Peyer's patch (tissue), 4 donors: Measurements from ENCODE around the gene ESYT2. TPM values are rescaled to one million over a fixed set of nuclear protein-coding genes. Genes with fewer than 3 reads are reported as not detected.
"Not testable (repeated sequence)": the region's sequence is repeated elsewhere in the genome, so short reads cannot be mapped to it uniquely, and the experiment has no call there.

ENCODE experiments used
- DNase-seq, 3 donors: peaks; one replicate each; pipeline ENCODE4 v3.0.0-alpha.2; 2017 to 2019
- H3K27ac ChIP-seq, 4 donors: fragments of 200-600 bp; sonication (generic); one replicate each; pipeline ENCODE4 v1.5.1; 2016 to 2019
- H3K27me3 ChIP-seq, 2 donors: fragments of 200-600 bp; sonication (generic); one replicate each; pipeline ENCODE4 v1.5.1; 2019
- H3K36me3 ChIP-seq, 3 donors: fragments of 200-600 bp; sonication (generic); one replicate each; pipeline ENCODE4 v1.5.1; 2016 to 2019
- H3K4me1 ChIP-seq, 4 donors: fragments of 200-600 bp; sonication (generic); one replicate each; pipeline ENCODE4 v1.5.1; 2016 to 2019
- H3K4me3 ChIP-seq, 4 donors: fragments of 200-600 bp; sonication (generic); 1 replicate in 3 of 4; 2 replicates in 1 of 4; pipeline ENCODE4 v1.5.1; 2016 to 2019; ENCODE audit warnings: mild to moderate bottlenecking in 1 of 4
- H3K9me3 ChIP-seq, 4 donors: fragments of 200-600 bp; sonication (generic); one replicate each; pipeline ENCODE4 v1.5.1; 2016 to 2019; ENCODE audit warnings: mild to moderate bottlenecking in 1 of 4
- CTCF ChIP-seq, 6 experiments: fragments of 450-650 bp in 4 of 6; fragments of 200-600 bp in 2 of 6; sonication (generic) in 1 of 6; IDR thresholded peaks; one replicate each; pipeline ENCODE4 v1.5.1; 2017 to 2019; ENCODE audit warnings: antibody characterized with exemption in 6 of 6, mild to moderate bottlenecking in 3 of 6, moderate library complexity in 1 of 6
- POLR2A ChIP-seq, 2 donors: fragments of 450-650 bp; IDR thresholded peaks; one replicate each; pipeline ENCODE4 v1.5.1; 2017; ENCODE audit warnings: antibody characterized with exemption in 2 of 2, mild to moderate bottlenecking in 2 of 2, moderate library complexity in 2 of 2
- total RNA-seq, 4 donors: library from RNA; depleted of rRNA; stranded (reverse); fragments of >200 nt; gene quantifications; one replicate each; pipeline ENCODE4 v1.1.0, GENCODE V29; 2016

The ESYT2 gene
- total RNA-seq, 4 donors from 2014 or later = 53.6 to 137 (median 71.0) TPM

GRCh38 chr7:158704524-158705233, 124.6 kb downstream of the ESYT2 start, which contains the start of gene NCAPG2:
TSS of gene NCAPG2 (minus strand) at chr7:158704804. CDS start at chr7:158701899, 2,905 bp downstream.
- peaks cover 0 to 16% (median 0%) of the 10 kb centered on the region in 4 donors for H3K4me1 ChIP-seq
- H3K9me3 ChIP-seq = peaks cover 0 to 7% (median 0%) of the 10 kb centered on the region in 4 donors
- H3K27me3 ChIP-seq = no peaks in the 10 kb centered on the region
- no peaks in the 10 kb centered on the region for H3K36me3 ChIP-seq
- TF ChIP-seq CTCF (IDR thresholded peaks at IDR 0.05) = peak; percentile 31 to 81 (median 62)
- TF ChIP-seq POLR2A (IDR thresholded peaks at IDR 0.05) = peak; percentile 82 to 93
- peak within 1 kb of the TSS; percentile 81 to 95 (median 86) for H3K27ac ChIP-seq
- peak within 1 kb of the TSS; percentile 77 to 94 (median 82) for H3K4me3 ChIP-seq
- DNase-seq = peak; percentile 97 to 99 (median 99)

GRCh38 chr7:158703679-158704523, 125.4 kb downstream of the ESYT2 start:
- peak overlapping the region; percentile 77 to 94 (median 82) for H3K4me3 ChIP-seq
- not testable (repeated sequence) for H3K27me3 ChIP-seq, H3K36me3 ChIP-seq, DNase-seq, H3K9me3 ChIP-seq
- peak overlapping the region; percentile 81 to 95 (median 86) for H3K27ac ChIP-seq
- H3K4me1 ChIP-seq = peaks cover 0 to 16% (median 0%) of the 10 kb centered on the region in 4 donors

- TF ChIP-seq POLR2A (IDR thresholded peaks at IDR 0.05) (no peak), CTCF (IDR thresholded peaks at IDR 0.05) (no peak)
- H3K36me3 ChIP-seq = no peaks in the 10 kb centered on the region
These were observed 126.4 kb downstream of the ESYT2 start for GRCh38 chr7:158702944-158703343.

GRCh38 chr7:158702196-158702595, 127.1 kb downstream of the ESYT2 start:
- no peaks in the 10 kb centered on the region for H3K36me3 ChIP-seq
- no peak overlapping the region for H3K4me3 ChIP-seq
- H3K27me3 ChIP-seq = no peaks in the 10 kb centered on the region
- no peak overlapping the region for H3K27ac ChIP-seq
- no peak for TF ChIP-seq POLR2A (IDR thresholded peaks at IDR 0.05)
- no peak for TF ChIP-seq CTCF (IDR thresholded peaks at IDR 0.05)
- peaks cover 0 to 3% (median 0%) of the 10 kb centered on the region in 4 donors for H3K9me3 ChIP-seq
- DNase-seq = no peak
- peaks cover 0 to 16% (median 0%) of the 10 kb centered on the region in 4 donors for H3K4me1 ChIP-seq

More at GRCh38 chr7:158702944-158703343, 126.4 kb downstream of the ESYT2 start:
- peaks cover 0 to 16% (median 0%) of the 10 kb centered on the region in 4 donors for H3K4me1 ChIP-seq
- no peak overlapping the region for H3K4me3 ChIP-seq
- peaks cover 0 to 7% (median 0%) of the 10 kb centered on the region in 4 donors for H3K9me3 ChIP-seq
- no peak overlapping the region for H3K27ac ChIP-seq
- H3K27me3 ChIP-seq = no peaks in the 10 kb centered on the region
- no peak for DNase-seq

- no peak for TF ChIP-seq POLR2A (IDR thresholded peaks at IDR 0.05)
- TF ChIP-seq CTCF (IDR thresholded peaks at IDR 0.05) = no peak
- H3K9me3 ChIP-seq = no peaks in the 10 kb centered on the region
- no peak overlapping the region for H3K4me3 ChIP-seq
- H3K27ac ChIP-seq = no peak overlapping the region
- no peak for DNase-seq
- H3K36me3 ChIP-seq = no peaks in the 10 kb centered on the region
- H3K27me3 ChIP-seq = no peaks in the 10 kb centered on the region
- H3K4me1 ChIP-seq = peaks cover 0 to 10% (median 0%) of the 10 kb centered on the region in 4 donors
These were observed 129.3 kb downstream of the ESYT2 start for GRCh38 chr7:158700008-158700407.
